ENCODE results near the gene KLHL5.

GRCh38 chr4:39036172-39036571 lies 25.9 kb upstream of the KLHL5 start:
- TF ChIP-seq CTCF (conservative IDR thresholded peaks at IDR 0.05): no peak
- no peak for TF ChIP-seq ZFX (IDR thresholded peaks at IDR 0.05)
